Measurements from ENCODE around the gene FNBP1L.
A peak's percentile ranks its signal among the peaks of the same experiment; 100 is the strongest.

DNA sequence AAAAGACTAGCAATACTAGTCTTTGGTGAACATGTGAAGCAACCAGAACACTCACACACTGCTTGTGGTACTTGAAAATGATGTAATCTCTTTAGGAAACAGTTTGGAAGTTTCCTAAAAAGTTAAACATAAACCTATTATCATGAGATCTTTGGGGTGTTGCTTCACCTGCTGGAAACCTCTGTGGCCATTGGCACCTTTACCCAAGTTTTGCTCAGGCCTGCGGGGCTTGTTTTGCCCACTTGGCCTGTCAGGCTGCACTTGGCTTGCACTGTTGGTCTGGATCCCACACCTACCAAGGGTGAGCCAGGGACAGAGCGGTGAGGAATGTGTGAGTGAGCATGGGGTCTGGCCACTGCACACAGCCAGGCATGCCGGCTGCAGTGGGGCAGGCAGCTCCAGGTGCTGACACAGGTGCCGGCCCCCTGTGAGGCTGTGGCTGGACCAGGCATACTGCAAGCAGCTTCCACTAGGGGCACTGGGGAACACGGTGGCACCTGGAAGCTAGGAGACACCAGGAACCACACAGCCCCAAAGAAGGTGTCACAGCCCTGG, 14.4 kb upstream of the FNBP1L start:
- TF ChIP-seq EZH2 (IDR thresholded peaks at IDR 0.05; ENCODE audit: low read depth, unreplicated experiment) (no peak), CTCF (conservative IDR thresholded peaks at IDR 0.05; ENCODE audit: low read depth in 2 of 2) (peak; percentile 29 to 34; a peak in 3 of 4 replicates), EZH2phosphoT487 (IDR thresholded peaks at IDR 0.05; ENCODE audit: unreplicated experiment) (no peak)
